Lower leg skin (tissue), 4 donors: Measurements from ENCODE around the gene RTN4RL2. TPM values are rescaled to one million over a fixed set of nuclear protein-coding genes. Genes with fewer than 3 reads are reported as not detected.

ENCODE experiments used
- DNase-seq, 2 donors: peaks; one replicate each; pipeline ENCODE4 v3.0.0-alpha.2; 2019; ENCODE audit warnings: low spot score in 2 of 2
- H3K4me3 ChIP-seq: fragments of 200-600 bp; sonication (generic); 2 replicates; pipeline ENCODE4 v1.5.1; 2017; ENCODE audit warnings: mild to moderate bottlenecking, low read depth; ENCODE audit not compliant: poor library complexity, severe bottlenecking
- CTCF ChIP-seq, 3 donors: fragments of 450-650 bp; IDR thresholded peaks; one replicate each; pipeline ENCODE4 v1.5.1; 2016; ENCODE audit warnings: antibody characterized with exemption in 3 of 3, mild to moderate bottlenecking in 3 of 3, moderate library complexity in 2 of 3
- POLR2A ChIP-seq, 2 donors: fragments of 450-650 bp; IDR thresholded peaks; one replicate each; pipeline ENCODE4 v1.6.1; 2016 to 2017; ENCODE audit warnings: antibody characterized with exemption in 2 of 2, mild to moderate bottlenecking in 1 of 2, moderate library complexity in 1 of 2
- WGBS, 2 donors: methylation state at CpG; one replicate each; pipeline ENCODE4 v1.1.5; 2018; 5-methylcytosine and 5-hydroxymethylcytosine counted together
- intact Hi-C: fragments of 100-400 bp; cut with DNase I; formaldehyde crosslinking; loops from one replicate; pipeline ENCODE4 v1.15.0; 2023; ENCODE audit warnings: low total_unique reads
- total RNA-seq, 4 donors: library from RNA; depleted of rRNA; stranded (reverse); fragments of >200 nt; gene quantifications; one replicate each; pipeline ENCODE4 v1.1.0, GENCODE V29; 2016

RTN4RL2 gene
- total RNA-seq, 4 donors from 2014 or later, result 0.55 to 3.6 (median 2.3) TPM

GRCh38 chr11:57513911-57514537 is 53.7 kb downstream of the RTN4RL2 start:
- WGBS, 2 donors, result 17 to 19% methylated on average over 7 to 27 of the region's 35 CpGs
- TF ChIP-seq CTCF (IDR thresholded peaks at IDR 0.05) (no peak), POLR2A (IDR thresholded peaks at IDR 0.05) (no peak)
- H3K4me3 ChIP-seq, result peak overlapping the region; percentile 79
- intact Hi-C loops, result no loop called here
- peak in 1 of 2 donors; percentile 91 for DNase-seq

- peak overlapping the region; percentile 79 for H3K4me3 ChIP-seq
- intact Hi-C loops, result no loop called here
- peak in 1 of 2 donors; percentile 92 for DNase-seq
- WGBS, 2 donors, result 0% methylated on average over 43 to 57 of the region's 57 CpGs
- TF ChIP-seq CTCF (IDR thresholded peaks at IDR 0.05) (no peak), POLR2A (IDR thresholded peaks at IDR 0.05) (no peak)
Observed at GRCh38 chr11:57514538-57515331, 54.4 kb downstream of the RTN4RL2 start.

- TF ChIP-seq CTCF (IDR thresholded peaks at IDR 0.05), result no peak
- H3K4me3 ChIP-seq, result peak within 1 kb of the TSS; percentile 79
- peak in 1 of 2 donors; percentile 95 for DNase-seq
- intact Hi-C loops, result no loop called here
- WGBS, 2 donors, result 0% methylated on average over 30 to 64 of the region's 66 CpGs
Observed at GRCh38 chr11:57515332-57516060, 55.2 kb downstream of the RTN4RL2 start, which contains the start of gene SLC43A1. Gene SLC43A1 (minus strand): TSS chr11:57515702. CDS start chr11:57514111, 1,591 bp downstream.

- WGBS, 2 donors, result 13 to 18% methylated on average over 5 of the region's 5 CpGs
- TF ChIP-seq CTCF (IDR thresholded peaks at IDR 0.05) (no peak), POLR2A (IDR thresholded peaks at IDR 0.05) (no peak)
Observed at GRCh38 chr11:57516061-57516443, 55.7 kb downstream of the RTN4RL2 start.

GRCh38 chr11:57521116-57521515 is 60.8 kb downstream of the RTN4RL2 start:
- TF ChIP-seq POLR2A (IDR thresholded peaks at IDR 0.05), result no peak
- no peak for TF ChIP-seq CTCF (IDR thresholded peaks at IDR 0.05)
- 89 to 91% methylated on average over 2 of the region's 2 CpGs for WGBS, 2 donors
- no peak for DNase-seq
- no peak overlapping the region for H3K4me3 ChIP-seq
- intact Hi-C loops, result loop anchor here (10.0 kb wide), 1 partner anchor 176 kb away; no protein-coding TSS in a partner anchor

More at GRCh38 chr11:57516061-57516443, 55.7 kb downstream of the RTN4RL2 start:
- H3K4me3 ChIP-seq, result peak overlapping the region; percentile 79
- DNase-seq, result no peak
- intact Hi-C loops, result no loop called here
